ENCODE measurements around the gene PTPN11. TPM values are rescaled to one million over a fixed set of nuclear protein-coding genes. Genes with fewer than 3 reads are reported as not detected.

Gene PTPN11
- total RNA-seq, 2 experiments from 2014 or later = 44.6 to 46.4 TPM

DNA sequence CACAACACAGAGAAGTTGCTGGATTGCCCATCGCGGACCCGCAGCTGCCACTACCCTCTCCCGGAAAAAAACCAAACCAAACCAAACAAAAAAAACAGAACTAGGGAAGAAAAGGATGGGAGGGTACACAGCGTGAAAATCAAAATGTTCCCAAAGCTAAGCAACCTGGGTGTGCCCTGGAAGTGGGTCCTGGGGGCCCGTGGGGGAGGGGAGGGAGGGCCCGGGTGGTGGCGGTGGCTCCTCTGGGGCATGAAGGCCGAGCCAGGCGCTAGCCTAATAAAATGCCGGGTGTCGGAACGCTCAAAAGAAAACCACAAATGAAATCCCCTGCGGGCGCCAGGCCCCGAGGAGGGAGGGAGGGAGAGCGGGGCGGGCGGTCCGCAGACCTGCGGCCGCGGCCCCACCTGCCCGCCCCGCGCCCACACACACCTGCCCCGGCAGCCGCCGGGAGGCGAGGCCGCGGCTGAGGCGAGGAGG is 37.3 kb upstream of the PTPN11 start:
- Histone ChIP-seq H3K27me3 (ENCODE audit: control insufficient read depth in 1 of 2, insufficient read depth in 2 of 2, low read length in 2 of 2) (no peaks in the 10 kb centered on the region), H3K9me3 (ENCODE audit: control insufficient read depth in 1 of 2, insufficient read depth in 1 of 2, low read length in 2 of 2) (no peaks in the 10 kb centered on the region), H3K4me3 (ENCODE audit: low read length) (peak overlapping the region; percentile 81), H3K27ac (ENCODE audit: low read depth in 1 of 2, low read length in 2 of 2) (no peak overlapping the region), H3K4me1 (ENCODE audit: insufficient read depth, low read length) (peaks cover 19% of the 10 kb centered on the region), H3K36me3 (ENCODE audit: insufficient read depth, low read length) (no peaks in the 10 kb centered on the region)
- POLR2A ChIA-PET = no interaction called here
- no peaks in the 10 kb centered on the region for H3K9me3 Mint-ChIP-seq
- peaks cover 27% of the 10 kb centered on the region for H3K4me1 Mint-ChIP-seq (ENCODE audit: low read depth)
- H3K36me3 Mint-ChIP-seq (ENCODE audit: low read depth) = peaks cover 4% of the 10 kb centered on the region
- TF ChIP-seq, protein P1, sequence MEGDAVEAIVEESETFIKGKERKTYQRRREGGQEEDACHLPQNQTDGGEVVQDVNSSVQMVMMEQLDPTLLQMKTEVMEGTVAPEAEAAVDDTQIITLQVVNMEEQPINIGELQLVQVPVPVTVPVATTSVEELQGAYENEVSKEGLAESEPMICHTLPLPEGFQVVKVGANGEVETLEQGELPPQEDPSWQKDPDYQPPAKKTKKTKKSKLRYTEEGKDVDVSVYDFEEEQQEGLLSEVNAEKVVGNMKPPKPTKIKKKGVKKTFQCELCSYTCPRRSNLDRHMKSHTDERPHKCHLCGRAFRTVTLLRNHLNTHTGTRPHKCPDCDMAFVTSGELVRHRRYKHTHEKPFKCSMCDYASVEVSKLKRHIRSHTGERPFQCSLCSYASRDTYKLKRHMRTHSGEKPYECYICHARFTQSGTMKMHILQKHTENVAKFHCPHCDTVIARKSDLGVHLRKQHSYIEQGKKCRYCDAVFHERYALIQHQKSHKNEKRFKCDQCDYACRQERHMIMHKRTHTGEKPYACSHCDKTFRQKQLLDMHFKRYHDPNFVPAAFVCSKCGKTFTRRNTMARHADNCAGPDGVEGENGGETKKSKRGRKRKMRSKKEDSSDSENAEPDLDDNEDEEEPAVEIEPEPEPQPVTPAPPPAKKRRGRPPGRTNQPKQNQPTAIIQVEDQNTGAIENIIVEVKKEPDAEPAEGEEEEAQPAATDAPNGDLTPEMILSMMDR (IDR thresholded peaks at IDR 0.05) = no peak
- H3K27ac Mint-ChIP-seq = peak overlapping the region; percentile 85
- H3K27me3 Mint-ChIP-seq = no peaks in the 10 kb centered on the region
- peak overlapping the region; percentile 98 for H3K4me3 Mint-ChIP-seq
- peak; percentile 19 for ATAC-seq (ENCODE audit: poor library complexity)
- peak in 11 of 14 experiments; percentile 3 to 77 (median 11) for DNase-seq
- CTCF ChIA-PET = no interaction called here
- intact Hi-C loops (cut with DNase I, micrococcal nuclease) = loop anchor here in 1 of 2 experiments (5.0 to 10.0 kb wide), 3 partner anchors 274 to 697 kb away; partner anchors contain the start of genes ACAD10, BRAP, ERP29 and NAA25

DNA sequence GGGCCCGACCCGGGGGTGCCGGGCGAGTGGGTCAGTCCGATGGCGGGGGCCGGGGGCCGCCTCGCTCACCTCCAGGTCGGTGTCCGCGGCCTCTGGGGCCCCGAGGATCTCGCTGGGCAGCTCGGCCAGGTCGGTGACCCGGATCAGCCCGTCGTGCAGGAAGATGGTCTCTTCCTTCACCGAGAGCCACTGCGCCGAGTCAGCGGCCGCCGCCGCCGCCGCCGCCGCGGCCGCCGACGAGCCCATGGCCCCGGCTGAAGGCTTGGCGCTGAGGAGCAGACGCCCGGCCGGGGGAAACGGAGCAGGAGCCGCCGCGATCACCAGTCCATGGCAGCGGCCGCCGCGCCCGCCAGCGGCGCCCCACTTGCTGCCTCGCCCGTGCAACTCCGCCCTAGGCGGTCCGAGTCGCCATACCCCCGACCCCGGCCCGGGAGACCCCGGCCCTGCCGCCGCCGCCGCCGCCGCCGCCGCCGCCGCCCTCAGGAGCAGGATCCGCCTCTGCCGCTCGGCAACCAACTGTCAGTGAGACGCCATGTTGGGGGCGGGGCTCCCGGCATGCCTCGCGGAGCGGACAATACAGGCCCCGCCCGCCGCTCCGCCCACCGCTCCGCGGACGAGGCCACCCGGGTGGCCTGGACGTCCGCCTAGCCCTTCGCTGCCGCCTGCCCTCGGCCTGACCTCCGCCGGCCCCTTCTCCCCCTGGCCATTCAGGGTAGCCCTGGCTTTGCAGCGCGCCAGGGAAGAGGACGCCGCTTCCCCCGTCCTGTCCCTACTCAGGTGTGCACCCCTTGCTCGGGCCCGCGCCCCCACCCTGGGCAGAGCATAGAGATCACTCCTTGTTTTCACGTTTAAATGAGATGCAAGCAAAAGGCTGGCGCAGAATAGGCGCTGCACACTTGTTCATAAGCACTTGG is 36.6 kb upstream of the PTPN11 start, which contains the start of gene HECTD4:
Gene HECTD4, minus strand, starts transcription at position 549 of the 914 bp plus-strand sequence. Its CDS starts 303 bp downstream, at position 246.
- Histone ChIP-seq H3K4me3 (ENCODE audit: low read length) (peak within 1 kb of the TSS; percentile 81), H3K27me3 (ENCODE audit: control insufficient read depth in 1 of 2, insufficient read depth in 2 of 2, low read length in 2 of 2) (no peaks in the 10 kb centered on the region), H3K4me1 (ENCODE audit: insufficient read depth, low read length) (peaks cover 19% of the 10 kb centered on the region), H3K36me3 (ENCODE audit: insufficient read depth, low read length) (no peaks in the 10 kb centered on the region), H3K9me3 (ENCODE audit: control insufficient read depth in 1 of 2, insufficient read depth in 1 of 2, low read length in 2 of 2) (no peaks in the 10 kb centered on the region), H3K27ac (ENCODE audit: low read depth in 1 of 2, low read length in 2 of 2) (peak within 1 kb of the TSS; percentile 44 to 62)
- no peaks in the 10 kb centered on the region for H3K27me3 Mint-ChIP-seq
- H3K27ac Mint-ChIP-seq = peak within 1 kb of the TSS; percentile 85
- ChIA-PET CTCF (no interaction called here), POLR2A (no interaction called here)
- peaks cover 26% of the 10 kb centered on the region for H3K4me1 Mint-ChIP-seq (ENCODE audit: low read depth)
- no peaks in the 10 kb centered on the region for H3K9me3 Mint-ChIP-seq
- ATAC-seq (ENCODE audit: poor library complexity) = peak; percentile 98
- intact Hi-C loops (cut with DNase I, micrococcal nuclease) = loop anchor here in 1 of 2 experiments (2.0 to 10.0 kb wide), 4 partner anchors 27 to 697 kb away; partner anchors contain the start of genes ACAD10, BRAP, ERP29 and NAA25
- TF ChIP-seq, protein P1 (IDR thresholded peaks at IDR 0.05) = no peak
- peaks cover 4% of the 10 kb centered on the region for H3K36me3 Mint-ChIP-seq (ENCODE audit: low read depth)
- H3K4me3 Mint-ChIP-seq = peak within 1 kb of the TSS; percentile 99
- DNase-seq = peak; percentile 81 to 97 (median 92)

DNA sequence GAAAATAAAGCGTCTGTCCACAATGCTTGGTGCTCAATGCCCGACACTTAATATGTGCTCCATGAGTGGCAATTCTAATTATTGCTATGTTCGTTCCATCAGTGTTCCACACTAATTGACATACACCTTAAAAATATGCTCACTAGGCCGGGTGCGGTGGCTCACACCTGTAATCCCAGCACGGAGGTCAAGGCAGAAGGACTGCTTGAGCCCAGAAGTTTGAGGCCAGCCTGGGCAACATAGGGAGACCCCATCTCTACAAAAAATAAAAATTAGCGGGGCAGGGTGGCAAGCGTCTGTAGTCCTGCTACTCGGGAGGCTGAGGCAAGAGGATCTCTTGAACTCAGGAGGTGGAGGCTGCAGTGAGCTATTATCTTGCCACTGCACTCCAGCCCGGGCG is 35.9 kb upstream of the PTPN11 start:
- Histone ChIP-seq H3K27me3 (ENCODE audit: control insufficient read depth in 1 of 2, insufficient read depth in 2 of 2, low read length in 2 of 2) (no peaks in the 10 kb centered on the region), H3K36me3 (ENCODE audit: insufficient read depth, low read length) (no peaks in the 10 kb centered on the region), H3K9me3 (ENCODE audit: control insufficient read depth in 1 of 2, insufficient read depth in 1 of 2, low read length in 2 of 2) (no peaks in the 10 kb centered on the region), H3K27ac (ENCODE audit: low read depth in 1 of 2, low read length in 2 of 2) (peak overlapping the region in 1 of 2 donors; percentile 44), H3K4me1 (ENCODE audit: insufficient read depth, low read length) (peaks cover 23% of the 10 kb centered on the region), H3K4me3 (ENCODE audit: low read length) (peak overlapping the region; percentile 81)
- intact Hi-C loops (cut with DNase I, micrococcal nuclease) = loop anchor here in 1 of 2 experiments (2.0 to 10.0 kb wide), 4 partner anchors 26 to 698 kb away; partner anchors contain the start of genes ACAD10, BRAP, ERP29 and NAA25
- ATAC-seq (ENCODE audit: poor library complexity) (no peak), DNase-seq (peak in 1 of 14 experiments; percentile 13)
- Mint-ChIP-seq H3K4me3 (peak overlapping the region; percentile 99), H3K9me3 (no peaks in the 10 kb centered on the region), H3K27me3 (no peaks in the 10 kb centered on the region), H3K4me1 (ENCODE audit: low read depth) (peaks cover 30% of the 10 kb centered on the region), H3K36me3 (ENCODE audit: low read depth) (peaks cover 4% of the 10 kb centered on the region), H3K27ac (peak overlapping the region; percentile 85)
- POLR2A ChIA-PET = no interaction called here
- CTCF ChIA-PET = no interaction called here
- TF ChIP-seq, protein P1 (IDR thresholded peaks at IDR 0.05) = no peak

Data from CD4-positive, alpha-beta T cell (primary cell).